Measurements from ENCODE around the gene TYW1.
"Not testable (repeated sequence)": the region's sequence is repeated elsewhere in the genome, so short reads cannot be mapped to it uniquely, and the experiment has no call there.

Gene TYW1

GRCh38 chr7:67210567-67210966 lies 213.9 kb downstream of the TYW1 start:
- H3K9me3 ChIP-seq (ENCODE audit: insufficient read depth, low read length): no peaks in the 10 kb centered on the region

GRCh38 chr7:67211650-67212330 lies 215.2 kb downstream of the TYW1 start:
- not testable (repeated sequence) for DNase-seq (ENCODE audit: low read depth, low spot score); H3K36me3 ChIP-seq (ENCODE audit: insufficient read depth, insufficient read length, low read length); H3K4me1 ChIP-seq (ENCODE audit: insufficient read depth, insufficient read length); H3K9ac ChIP-seq (ENCODE audit: insufficient read length, low read depth); H3K4me3 ChIP-seq (ENCODE audit: insufficient read length, low read depth); H3K27me3 ChIP-seq (ENCODE audit: insufficient read depth, insufficient read length); H3K9me3 ChIP-seq (ENCODE audit: insufficient read depth, low read length)

More at GRCh38 chr7:67210567-67210966, 213.9 kb downstream of the TYW1 start:
- peaks cover 3% of the 10 kb centered on the region for H3K36me3 ChIP-seq (ENCODE audit: insufficient read depth, insufficient read length, low read length)
- H3K27me3 ChIP-seq (ENCODE audit: insufficient read depth, insufficient read length): no peaks in the 10 kb centered on the region
- no peak for TF ChIP-seq YY1 (IDR thresholded peaks at IDR 0.05; ENCODE audit: insufficient read depth, insufficient read length)
- no peak for TF ChIP-seq SUZ12 (IDR thresholded peaks at IDR 0.05; ENCODE audit: extremely low read depth, insufficient read depth, insufficient read length)
- TF ChIP-seq ZNF274 (IDR thresholded peaks at IDR 0.05; ENCODE audit: low read depth, low read length): no peak
- no peak overlapping the region for H3K9ac ChIP-seq (ENCODE audit: insufficient read length, low read depth)
- DNase-seq (ENCODE audit: low read depth, low spot score): no peak
- no peaks in the 10 kb centered on the region for H3K4me1 ChIP-seq (ENCODE audit: insufficient read depth, insufficient read length)
- H3K4me3 ChIP-seq (ENCODE audit: insufficient read length, low read depth): no peak overlapping the region

GRCh38 chr7:67213038-67213437 lies 216.4 kb downstream of the TYW1 start:
- H3K4me3 ChIP-seq (ENCODE audit: insufficient read length, low read depth); DNase-seq (ENCODE audit: low read depth, low spot score); H3K27me3 ChIP-seq (ENCODE audit: insufficient read depth, insufficient read length); H3K4me1 ChIP-seq (ENCODE audit: insufficient read depth, insufficient read length); H3K9me3 ChIP-seq (ENCODE audit: insufficient read depth, low read length); H3K9ac ChIP-seq (ENCODE audit: insufficient read length, low read depth); H3K36me3 ChIP-seq (ENCODE audit: insufficient read depth, insufficient read length, low read length): not testable (repeated sequence)

- H3K9me3 ChIP-seq (ENCODE audit: insufficient read depth, low read length); H3K4me1 ChIP-seq (ENCODE audit: insufficient read depth, insufficient read length); DNase-seq (ENCODE audit: low read depth, low spot score); H3K9ac ChIP-seq (ENCODE audit: insufficient read length, low read depth); H3K4me3 ChIP-seq (ENCODE audit: insufficient read length, low read depth); H3K36me3 ChIP-seq (ENCODE audit: insufficient read depth, insufficient read length, low read length); H3K27me3 ChIP-seq (ENCODE audit: insufficient read depth, insufficient read length): not testable (repeated sequence)
These were observed 226.9 kb downstream of the TYW1 start for GRCh38 chr7:67223551-67223950.

- not testable (repeated sequence) for H3K9me3 ChIP-seq (ENCODE audit: insufficient read depth, low read length); H3K4me3 ChIP-seq (ENCODE audit: insufficient read length, low read depth); H3K36me3 ChIP-seq (ENCODE audit: insufficient read depth, insufficient read length, low read length); H3K27me3 ChIP-seq (ENCODE audit: insufficient read depth, insufficient read length); H3K4me1 ChIP-seq (ENCODE audit: insufficient read depth, insufficient read length); DNase-seq (ENCODE audit: low read depth, low spot score); H3K9ac ChIP-seq (ENCODE audit: insufficient read length, low read depth)
These were observed 229.8 kb downstream of the TYW1 start for GRCh38 chr7:67226340-67226907.

- not testable (repeated sequence) for H3K9ac ChIP-seq (ENCODE audit: insufficient read length, low read depth); H3K4me3 ChIP-seq (ENCODE audit: insufficient read length, low read depth); H3K36me3 ChIP-seq (ENCODE audit: insufficient read depth, insufficient read length, low read length); DNase-seq (ENCODE audit: low read depth, low spot score); H3K9me3 ChIP-seq (ENCODE audit: insufficient read depth, low read length); H3K27me3 ChIP-seq (ENCODE audit: insufficient read depth, insufficient read length); H3K4me1 ChIP-seq (ENCODE audit: insufficient read depth, insufficient read length)
These were observed 230.3 kb downstream of the TYW1 start for GRCh38 chr7:67226967-67227366.

GRCh38 chr7:67229018-67229417 lies 232.4 kb downstream of the TYW1 start:
- H3K9me3 ChIP-seq (ENCODE audit: insufficient read depth, low read length): not testable (repeated sequence)

GRCh38 chr7:67230029-67230428 lies 233.4 kb downstream of the TYW1 start:
- H3K4me1 ChIP-seq (ENCODE audit: insufficient read depth, insufficient read length); H3K4me3 ChIP-seq (ENCODE audit: insufficient read length, low read depth); H3K36me3 ChIP-seq (ENCODE audit: insufficient read depth, insufficient read length, low read length); H3K9me3 ChIP-seq (ENCODE audit: insufficient read depth, low read length); H3K9ac ChIP-seq (ENCODE audit: insufficient read length, low read depth); H3K27me3 ChIP-seq (ENCODE audit: insufficient read depth, insufficient read length); DNase-seq (ENCODE audit: low read depth, low spot score): not testable (repeated sequence)

More at GRCh38 chr7:67229018-67229417, 232.4 kb downstream of the TYW1 start:
- not testable (repeated sequence) for H3K27me3 ChIP-seq (ENCODE audit: insufficient read depth, insufficient read length); H3K4me1 ChIP-seq (ENCODE audit: insufficient read depth, insufficient read length); DNase-seq (ENCODE audit: low read depth, low spot score); H3K4me3 ChIP-seq (ENCODE audit: insufficient read length, low read depth); H3K36me3 ChIP-seq (ENCODE audit: insufficient read depth, insufficient read length, low read length); H3K9ac ChIP-seq (ENCODE audit: insufficient read length, low read depth)

GRCh38 chr7:67233506-67233905 lies 236.9 kb downstream of the TYW1 start:
- not testable (repeated sequence) for H3K4me1 ChIP-seq (ENCODE audit: insufficient read depth, insufficient read length); H3K27me3 ChIP-seq (ENCODE audit: insufficient read depth, insufficient read length); H3K9me3 ChIP-seq (ENCODE audit: insufficient read depth, low read length); H3K9ac ChIP-seq (ENCODE audit: insufficient read length, low read depth); DNase-seq (ENCODE audit: low read depth, low spot score); H3K36me3 ChIP-seq (ENCODE audit: insufficient read depth, insufficient read length, low read length); H3K4me3 ChIP-seq (ENCODE audit: insufficient read length, low read depth)

- not testable (repeated sequence) for H3K27me3 ChIP-seq (ENCODE audit: insufficient read depth, insufficient read length); H3K4me1 ChIP-seq (ENCODE audit: insufficient read depth, insufficient read length); DNase-seq (ENCODE audit: low read depth, low spot score); H3K9ac ChIP-seq (ENCODE audit: insufficient read length, low read depth); H3K9me3 ChIP-seq (ENCODE audit: insufficient read depth, low read length); H3K36me3 ChIP-seq (ENCODE audit: insufficient read depth, insufficient read length, low read length); H3K4me3 ChIP-seq (ENCODE audit: insufficient read length, low read depth)
These were observed 239.6 kb downstream of the TYW1 start for GRCh38 chr7:67236216-67236615.

GRCh38 chr7:67242871-67243270 lies 246.2 kb downstream of the TYW1 start:
- DNase-seq (ENCODE audit: low read depth, low spot score): not testable (repeated sequence)

GRCh38 chr7:67248364-67248763 lies 251.7 kb downstream of the TYW1 start:
- H3K9ac ChIP-seq (ENCODE audit: insufficient read length, low read depth); H3K4me3 ChIP-seq (ENCODE audit: insufficient read length, low read depth); H3K4me1 ChIP-seq (ENCODE audit: insufficient read depth, insufficient read length); H3K27me3 ChIP-seq (ENCODE audit: insufficient read depth, insufficient read length); H3K36me3 ChIP-seq (ENCODE audit: insufficient read depth, insufficient read length, low read length); DNase-seq (ENCODE audit: low read depth, low spot score): not testable (repeated sequence)
- H3K9me3 ChIP-seq (ENCODE audit: insufficient read depth, low read length): peaks cover 21% of the 10 kb centered on the region

More at GRCh38 chr7:67242871-67243270, 246.2 kb downstream of the TYW1 start:
- not testable (repeated sequence) for H3K36me3 ChIP-seq (ENCODE audit: insufficient read depth, insufficient read length, low read length); H3K4me3 ChIP-seq (ENCODE audit: insufficient read length, low read depth); H3K9me3 ChIP-seq (ENCODE audit: insufficient read depth, low read length); H3K27me3 ChIP-seq (ENCODE audit: insufficient read depth, insufficient read length); H3K9ac ChIP-seq (ENCODE audit: insufficient read length, low read depth); H3K4me1 ChIP-seq (ENCODE audit: insufficient read depth, insufficient read length)

Data from NT2/D1 (cell line).